ENCODE measurements around the gene ZFP42.
"Not testable (repeated sequence)": the region's sequence is repeated elsewhere in the genome, so short reads cannot be mapped to it uniquely, and the experiment has no call there.

The ZFP42 gene

DNA sequence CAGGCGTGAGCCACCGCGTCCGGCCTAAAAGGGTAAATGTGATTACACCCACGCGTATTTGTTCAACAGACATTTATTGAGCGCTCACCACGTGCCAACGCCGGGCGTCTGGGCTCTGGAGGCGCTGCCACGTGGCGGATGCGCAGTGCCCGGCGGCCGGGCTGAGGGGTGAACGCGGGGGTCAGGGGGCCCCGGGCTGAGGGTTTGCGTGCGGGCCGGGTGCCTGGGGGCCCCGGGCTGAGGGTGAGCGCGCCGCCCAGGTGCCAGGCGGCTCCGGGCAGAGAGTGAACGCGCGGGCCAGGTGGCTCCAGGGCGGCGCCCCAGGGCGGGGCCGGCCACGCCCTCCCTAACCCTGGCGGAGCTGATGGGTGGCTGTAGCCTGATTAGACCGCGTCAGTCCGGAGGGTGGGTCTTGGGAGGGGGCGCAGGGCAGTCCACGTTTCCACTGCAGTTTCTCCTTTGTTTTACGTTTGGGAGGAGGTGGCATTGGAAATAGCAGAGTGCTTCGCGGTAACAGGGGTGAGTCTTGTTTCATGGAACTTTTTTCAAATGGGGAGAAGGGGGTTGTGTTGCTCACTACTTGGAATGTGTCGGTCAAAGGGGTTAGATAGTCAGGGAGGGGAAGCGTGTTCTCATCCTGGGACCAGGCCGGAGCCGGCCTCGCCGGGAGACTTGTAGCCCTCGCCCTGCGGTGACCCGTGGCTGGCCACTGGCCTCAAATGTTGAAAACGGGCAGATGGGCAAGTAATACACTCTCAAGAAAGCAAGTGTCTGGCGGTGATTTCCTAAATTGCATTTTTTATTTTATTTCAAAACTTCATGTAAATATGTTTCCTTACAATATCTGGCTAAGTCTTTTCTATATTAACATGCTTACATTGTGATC, at the start of gene ZFP42:
Gene ZFP42, plus strand, starts transcription at position 450 of the 886 bp plus-strand sequence. CDS start 7,037 bp downstream, outside the sequence.
- Mint-ChIP-seq H3K4me1 (ENCODE audit: low read depth) (no peaks in the 10 kb centered on the region), H3K36me3 (ENCODE audit: low read depth) (no peaks in the 10 kb centered on the region), H3K9me3 (peaks cover 36% of the 10 kb centered on the region), H3K4me3 (no peak within 1 kb of the TSS), H3K27me3 (ENCODE audit: low read depth) (peaks cover 2% of the 10 kb centered on the region), H3K27ac (no peak within 1 kb of the TSS)
- no peak for DNase-seq (ENCODE audit: low spot score)

- H3K4me1 Mint-ChIP-seq (ENCODE audit: low read depth) = no peaks in the 10 kb centered on the region
- H3K27me3 Mint-ChIP-seq (ENCODE audit: low read depth) = no peaks in the 10 kb centered on the region
- H3K27ac Mint-ChIP-seq = no peak overlapping the region
- no peaks in the 10 kb centered on the region for H3K36me3 Mint-ChIP-seq (ENCODE audit: low read depth)
- peaks cover 16% of the 10 kb centered on the region for H3K9me3 Mint-ChIP-seq
- H3K4me3 Mint-ChIP-seq = no peak overlapping the region
- DNase-seq (ENCODE audit: low spot score) = no peak
These were observed 34.4 kb upstream of the ZFP42 start for GRCh38 chr4:187961171-187961570.

DNA sequence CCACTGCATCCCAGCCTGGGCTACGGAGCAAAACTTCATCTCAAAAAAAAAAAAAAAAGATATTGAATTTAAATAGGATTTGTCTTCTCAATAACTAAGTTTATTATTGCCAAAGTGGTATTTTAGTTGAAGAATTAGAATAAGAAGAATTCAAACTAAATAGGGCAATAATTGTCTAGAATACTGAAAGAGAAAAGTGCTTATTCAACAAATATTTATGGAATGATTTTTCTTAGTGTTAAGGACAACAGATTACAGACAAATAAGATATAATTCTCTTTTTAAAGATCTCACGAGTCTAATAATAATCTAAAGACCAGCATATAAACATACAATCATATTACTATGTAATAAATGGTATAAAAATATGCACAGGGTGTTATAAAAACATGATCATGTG, 33.6 kb upstream of the ZFP42 start:
- H3K4me1 Mint-ChIP-seq (ENCODE audit: low read depth) = no peaks in the 10 kb centered on the region
- peaks cover 20% of the 10 kb centered on the region for H3K9me3 Mint-ChIP-seq
- H3K27ac Mint-ChIP-seq = no peak overlapping the region

DNA sequence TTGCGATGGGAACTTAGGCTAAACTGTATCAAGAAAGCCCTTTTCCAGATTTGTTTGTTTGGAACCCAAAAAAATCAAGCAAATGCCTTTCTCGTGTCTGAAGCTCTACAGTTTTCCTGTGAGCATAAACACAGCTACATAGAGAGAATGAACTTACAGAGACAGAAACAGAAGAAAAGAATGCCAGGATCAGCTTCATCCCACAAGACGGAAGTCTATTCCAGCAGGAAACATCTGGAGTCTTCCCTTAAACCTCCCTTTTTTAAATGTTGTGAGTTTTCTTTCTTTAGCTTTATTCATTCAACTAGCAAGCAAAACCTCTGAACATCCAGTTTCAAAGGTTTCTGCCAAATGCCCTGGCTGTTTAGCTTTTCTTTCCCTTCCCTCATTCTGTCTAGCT, 32.6 kb upstream of the ZFP42 start:
- H3K27ac Mint-ChIP-seq = no peak overlapping the region
- no peaks in the 10 kb centered on the region for H3K27me3 Mint-ChIP-seq (ENCODE audit: low read depth)
- DNase-seq (ENCODE audit: low spot score) = no peak
- H3K36me3 Mint-ChIP-seq (ENCODE audit: low read depth) = no peaks in the 10 kb centered on the region
- H3K4me1 Mint-ChIP-seq (ENCODE audit: low read depth) = no peaks in the 10 kb centered on the region
- H3K9me3 Mint-ChIP-seq = peaks cover 22% of the 10 kb centered on the region
- no peak overlapping the region for H3K4me3 Mint-ChIP-seq

More for the DNA sequence above, 33.6 kb upstream of the ZFP42 start:
- Mint-ChIP-seq H3K27me3 (ENCODE audit: low read depth) (no peaks in the 10 kb centered on the region), H3K4me3 (no peak overlapping the region), H3K36me3 (ENCODE audit: low read depth) (no peaks in the 10 kb centered on the region)
- no peak for DNase-seq (ENCODE audit: low spot score)

DNA sequence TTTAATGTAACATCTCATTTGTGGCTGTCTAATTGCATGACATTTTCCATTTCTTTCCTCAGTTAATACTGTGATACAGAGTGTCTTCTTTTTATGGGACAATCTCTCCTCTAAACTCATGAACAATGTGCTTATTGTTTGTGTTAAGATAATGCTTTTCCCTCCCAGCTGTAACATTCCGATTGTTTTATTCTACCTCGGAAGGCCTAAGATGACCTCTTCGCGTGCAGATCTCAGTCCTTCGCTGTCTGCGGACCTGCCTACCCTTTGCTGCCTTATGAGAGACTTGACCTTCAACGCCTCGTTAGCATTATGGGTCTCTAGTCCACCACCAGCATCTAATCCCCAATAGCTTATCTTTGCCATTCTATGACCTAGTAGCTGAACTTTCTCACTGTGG, 29.8 kb upstream of the ZFP42 start:
- Mint-ChIP-seq H3K27me3 (ENCODE audit: low read depth) (no peaks in the 10 kb centered on the region), H3K9me3 (peaks cover 12% of the 10 kb centered on the region), H3K4me3 (no peak overlapping the region), H3K27ac (no peak overlapping the region), H3K36me3 (ENCODE audit: low read depth) (no peaks in the 10 kb centered on the region), H3K4me1 (ENCODE audit: low read depth) (no peaks in the 10 kb centered on the region)
- DNase-seq (ENCODE audit: low spot score) = no peak

- no peak overlapping the region for H3K27ac Mint-ChIP-seq
- DNase-seq (ENCODE audit: low spot score) = no peak
- H3K4me1 Mint-ChIP-seq (ENCODE audit: low read depth) = no peaks in the 10 kb centered on the region
- H3K27me3 Mint-ChIP-seq (ENCODE audit: low read depth) = no peaks in the 10 kb centered on the region
- H3K36me3 Mint-ChIP-seq (ENCODE audit: low read depth) = no peaks in the 10 kb centered on the region
- no peak overlapping the region for H3K4me3 Mint-ChIP-seq
- H3K9me3 Mint-ChIP-seq = peaks cover 22% of the 10 kb centered on the region
These were observed 23.4 kb upstream of the ZFP42 start for GRCh38 chr4:187972135-187972534.

DNA sequence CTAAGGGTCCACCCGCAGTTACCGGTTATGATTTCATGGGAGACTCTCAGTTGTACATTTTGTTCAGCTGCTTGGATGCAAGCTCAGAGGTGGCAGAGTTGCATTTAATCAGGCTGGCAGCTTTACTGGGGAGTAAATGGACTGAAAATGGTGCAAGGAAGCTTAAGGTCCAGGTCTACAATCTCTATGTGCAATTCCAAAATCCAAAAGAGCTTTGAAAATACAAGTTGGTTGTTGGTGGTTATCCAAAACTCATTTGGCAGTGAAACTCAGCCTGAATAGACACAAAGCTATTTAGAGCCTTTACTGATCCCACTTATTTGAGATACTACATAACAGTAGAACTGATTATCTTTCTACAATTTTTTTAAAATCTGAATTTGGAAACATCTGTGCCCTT, 11.8 kb upstream of the ZFP42 start:
- H3K4me3 Mint-ChIP-seq = no peak overlapping the region
- no peak for DNase-seq (ENCODE audit: low spot score)
- no peaks in the 10 kb centered on the region for H3K36me3 Mint-ChIP-seq (ENCODE audit: low read depth)
- no peaks in the 10 kb centered on the region for H3K4me1 Mint-ChIP-seq (ENCODE audit: low read depth)
- no peak overlapping the region for H3K27ac Mint-ChIP-seq
- H3K27me3 Mint-ChIP-seq (ENCODE audit: low read depth) = no peaks in the 10 kb centered on the region
- peaks cover 60% of the 10 kb centered on the region for H3K9me3 Mint-ChIP-seq

DNA sequence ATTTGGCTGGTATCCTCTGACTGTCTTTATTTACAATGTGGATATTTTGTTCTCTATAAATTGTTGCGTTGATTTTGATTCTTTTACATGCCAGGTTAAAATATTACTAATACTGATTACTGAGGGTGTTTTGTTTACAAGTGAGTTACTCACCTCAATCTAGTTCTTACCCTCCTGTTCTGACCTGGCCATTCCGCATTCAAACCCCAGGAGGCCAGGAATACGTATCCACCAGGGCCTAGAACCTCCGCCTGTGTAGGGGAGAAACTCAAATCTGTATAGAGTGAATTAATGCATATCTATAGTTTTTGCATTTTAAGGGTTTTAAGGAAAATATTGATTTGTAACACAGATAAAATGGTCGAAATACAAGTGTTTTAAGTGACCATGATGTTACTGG, 2.6 kb upstream of the ZFP42 start:
- DNase-seq (ENCODE audit: low spot score) = no peak
- Mint-ChIP-seq H3K27me3 (ENCODE audit: low read depth) (peaks cover 2% of the 10 kb centered on the region), H3K9me3 (peaks cover 31% of the 10 kb centered on the region), H3K36me3 (ENCODE audit: low read depth) (no peaks in the 10 kb centered on the region), H3K4me1 (ENCODE audit: low read depth) (no peaks in the 10 kb centered on the region), H3K27ac (no peak overlapping the region), H3K4me3 (no peak overlapping the region)

- no peak overlapping the region for H3K27ac Mint-ChIP-seq
- DNase-seq (ENCODE audit: low spot score) = no peak
- peaks cover 2% of the 10 kb centered on the region for H3K27me3 Mint-ChIP-seq (ENCODE audit: low read depth)
- H3K4me1 Mint-ChIP-seq (ENCODE audit: low read depth) = no peaks in the 10 kb centered on the region
- peaks cover 26% of the 10 kb centered on the region for H3K9me3 Mint-ChIP-seq
- no peak overlapping the region for H3K4me3 Mint-ChIP-seq
- H3K36me3 Mint-ChIP-seq (ENCODE audit: low read depth) = no peaks in the 10 kb centered on the region
These were observed 1.7 kb upstream of the ZFP42 start for GRCh38 chr4:187993827-187994226.

DNA sequence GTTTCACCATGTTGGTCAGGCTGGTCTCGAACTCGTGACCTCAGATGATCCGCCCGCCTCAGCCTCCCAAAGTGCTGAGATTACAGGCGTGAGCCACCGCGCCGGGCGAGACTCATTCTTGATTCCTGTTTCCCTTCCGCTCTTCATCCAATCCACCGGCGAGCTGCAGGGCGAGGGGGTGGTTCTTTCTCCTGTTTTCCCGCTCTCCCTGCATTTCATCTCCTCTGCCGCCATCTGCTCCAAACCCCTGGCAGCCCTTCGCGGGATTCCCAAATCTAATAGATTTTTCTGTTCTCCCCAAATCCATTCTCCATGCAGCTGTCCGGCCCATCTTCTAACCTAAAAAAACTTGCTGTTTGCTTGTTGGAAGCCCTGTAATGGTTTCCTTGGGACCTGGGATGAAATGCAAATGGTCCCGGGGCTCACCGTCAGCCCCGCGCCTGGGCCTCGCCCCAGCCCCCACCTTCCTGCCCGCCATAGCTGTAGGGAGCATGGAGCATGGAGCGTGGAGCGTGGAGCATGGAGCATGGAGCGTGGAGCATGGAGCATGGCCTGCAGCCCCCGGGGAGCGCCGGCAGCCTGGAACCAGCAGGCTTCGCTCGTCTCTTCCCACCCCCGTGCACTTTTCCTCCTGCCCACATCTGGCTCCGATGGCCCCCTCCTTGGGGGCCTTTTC, 1.1 kb downstream of the ZFP42 start:
- H3K27me3 Mint-ChIP-seq (ENCODE audit: low read depth) = peaks cover 2% of the 10 kb centered on the region
- H3K4me3 Mint-ChIP-seq = no peak overlapping the region
- H3K27ac Mint-ChIP-seq = no peak overlapping the region
- no peaks in the 10 kb centered on the region for H3K4me1 Mint-ChIP-seq (ENCODE audit: low read depth)
- no peak for DNase-seq (ENCODE audit: low spot score)
- H3K36me3 Mint-ChIP-seq (ENCODE audit: low read depth) = no peaks in the 10 kb centered on the region
- H3K9me3 Mint-ChIP-seq = peaks cover 43% of the 10 kb centered on the region

GRCh38 chr4:187997991-187998390, 2.4 kb downstream of the ZFP42 start:
- DNase-seq (ENCODE audit: low spot score); H3K27me3 Mint-ChIP-seq (ENCODE audit: low read depth); H3K4me1 Mint-ChIP-seq (ENCODE audit: low read depth); H3K27ac Mint-ChIP-seq; H3K36me3 Mint-ChIP-seq (ENCODE audit: low read depth); H3K4me3 Mint-ChIP-seq: not testable (repeated sequence)
- peaks cover 41% of the 10 kb centered on the region for H3K9me3 Mint-ChIP-seq

GRCh38 chr4:187999406-187999932, 3.9 kb downstream of the ZFP42 start:
- no peak overlapping the region for H3K27ac Mint-ChIP-seq
- H3K27me3 Mint-ChIP-seq (ENCODE audit: low read depth) = peaks cover 2% of the 10 kb centered on the region
- no peaks in the 10 kb centered on the region for H3K36me3 Mint-ChIP-seq (ENCODE audit: low read depth)
- no peak for DNase-seq (ENCODE audit: low spot score)
- H3K4me3 Mint-ChIP-seq = no peak overlapping the region
- H3K4me1 Mint-ChIP-seq (ENCODE audit: low read depth) = no peaks in the 10 kb centered on the region
- peaks cover 32% of the 10 kb centered on the region for H3K9me3 Mint-ChIP-seq

DNA sequence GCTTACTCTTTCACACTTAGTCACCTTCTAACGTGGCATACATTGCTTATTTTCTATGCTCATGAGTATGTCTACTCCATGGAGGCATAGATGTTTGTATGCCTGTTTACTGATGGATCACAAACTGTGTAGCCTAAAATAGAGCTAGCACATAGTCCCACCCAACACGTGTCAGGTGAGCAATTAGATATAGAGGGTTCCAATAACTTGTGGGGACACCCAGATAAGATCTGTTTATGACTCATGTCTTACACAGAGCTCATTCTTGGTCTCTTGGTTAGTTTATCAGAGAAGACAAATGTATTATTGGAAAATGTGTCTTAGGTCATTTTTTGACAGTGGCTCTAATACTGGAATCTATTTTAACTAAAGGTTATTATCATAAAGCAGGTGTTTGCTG, 6.8 kb downstream of the ZFP42 start:
- peaks cover 32% of the 10 kb centered on the region for H3K9me3 Mint-ChIP-seq
- no peak for DNase-seq (ENCODE audit: low spot score)
- H3K36me3 Mint-ChIP-seq (ENCODE audit: low read depth) = no peaks in the 10 kb centered on the region
- no peak overlapping the region for H3K4me3 Mint-ChIP-seq
- no peak overlapping the region for H3K27ac Mint-ChIP-seq
- H3K4me1 Mint-ChIP-seq (ENCODE audit: low read depth) = no peaks in the 10 kb centered on the region
- H3K27me3 Mint-ChIP-seq (ENCODE audit: low read depth) = no peaks in the 10 kb centered on the region

GRCh38 chr4:188002751-188003150, 7.2 kb downstream of the ZFP42 start:
- Mint-ChIP-seq H3K4me3 (no peak overlapping the region), H3K9me3 (peaks cover 28% of the 10 kb centered on the region), H3K4me1 (ENCODE audit: low read depth) (no peaks in the 10 kb centered on the region), H3K27ac (no peak overlapping the region), H3K36me3 (ENCODE audit: low read depth) (no peaks in the 10 kb centered on the region), H3K27me3 (ENCODE audit: low read depth) (no peaks in the 10 kb centered on the region)
- no peak for DNase-seq (ENCODE audit: low spot score)

Measured in T-helper 2 cell treated with Interferon-gamma antibody and Interleukin-4, amounts not matched to agents 5 μg/mL and 100 μg/mL, for 36 hours (primary cell).